GM15510 (cell line): Measurements from ENCODE around the gene SPN.

Experiments used
- POLR2A ChIP-seq: IDR thresholded peaks from 3 replicates; pipeline ENCODE4 v1.6.1; 2011; ENCODE audit warnings: borderline replicate concordance; ENCODE audit not compliant: insufficient read length; ENCODE audit errors: extremely low read depth

Gene SPN

GRCh38 chr16:29701214-29701555 lies 38.1 kb downstream of the SPN start:
- TF ChIP-seq POLR2A = no peak

- TF ChIP-seq POLR2A = no peak
These were observed 39.2 kb downstream of the SPN start for GRCh38 chr16:29702269-29702668.

DNA sequence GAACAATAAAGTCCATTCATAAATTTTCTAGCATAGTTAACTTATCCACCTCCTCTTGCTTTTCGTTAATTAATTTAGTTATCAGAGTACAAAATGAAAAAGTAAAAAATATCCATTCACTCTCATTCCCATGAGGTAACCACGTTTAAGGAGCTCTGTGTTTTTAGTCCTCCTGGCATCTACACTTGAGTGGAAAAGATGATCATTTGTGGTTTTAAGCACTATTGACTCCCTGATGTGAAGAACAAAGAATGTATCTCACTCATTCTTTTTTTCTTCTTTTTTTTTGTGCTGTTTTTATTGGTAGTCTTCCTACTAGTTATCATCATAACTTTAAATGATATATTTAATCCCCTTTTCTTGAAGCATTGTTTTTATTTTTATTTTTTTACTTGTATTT lies 42.0 kb downstream of the SPN start:
- no peak for TF ChIP-seq POLR2A

DNA sequence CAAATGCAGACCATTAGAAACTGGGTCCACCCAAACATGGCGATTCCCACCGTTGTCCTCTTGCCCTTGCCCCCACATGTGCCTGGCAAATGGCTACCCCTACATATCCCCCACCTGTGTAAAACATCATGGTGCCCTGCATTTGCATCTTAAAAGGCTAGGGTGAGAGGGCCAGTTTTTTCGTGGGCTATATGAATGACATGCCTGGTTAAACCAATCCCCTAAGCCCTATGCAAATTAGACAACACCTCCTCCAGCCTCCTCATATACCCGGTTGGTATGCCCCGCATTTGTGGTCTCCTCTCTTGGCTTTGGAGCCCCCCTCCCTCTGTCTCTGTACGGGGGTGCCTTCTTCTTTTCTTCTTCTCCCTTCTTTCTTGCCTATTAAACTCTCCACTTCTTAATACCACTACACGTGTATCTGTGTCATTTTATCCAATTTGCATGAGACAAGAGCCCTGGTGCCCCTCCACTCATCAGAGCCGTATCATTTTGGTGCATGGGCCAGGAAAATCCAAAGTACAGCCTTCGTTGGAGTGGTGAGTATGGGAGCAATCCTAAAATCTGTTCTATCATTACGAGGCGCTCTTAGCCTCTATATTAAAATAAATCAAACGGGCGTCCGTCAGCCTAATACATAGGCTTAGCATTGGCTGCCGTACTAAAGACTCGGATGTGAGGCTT lies 46.0 kb downstream of the SPN start:
- TF ChIP-seq POLR2A = no peak

DNA sequence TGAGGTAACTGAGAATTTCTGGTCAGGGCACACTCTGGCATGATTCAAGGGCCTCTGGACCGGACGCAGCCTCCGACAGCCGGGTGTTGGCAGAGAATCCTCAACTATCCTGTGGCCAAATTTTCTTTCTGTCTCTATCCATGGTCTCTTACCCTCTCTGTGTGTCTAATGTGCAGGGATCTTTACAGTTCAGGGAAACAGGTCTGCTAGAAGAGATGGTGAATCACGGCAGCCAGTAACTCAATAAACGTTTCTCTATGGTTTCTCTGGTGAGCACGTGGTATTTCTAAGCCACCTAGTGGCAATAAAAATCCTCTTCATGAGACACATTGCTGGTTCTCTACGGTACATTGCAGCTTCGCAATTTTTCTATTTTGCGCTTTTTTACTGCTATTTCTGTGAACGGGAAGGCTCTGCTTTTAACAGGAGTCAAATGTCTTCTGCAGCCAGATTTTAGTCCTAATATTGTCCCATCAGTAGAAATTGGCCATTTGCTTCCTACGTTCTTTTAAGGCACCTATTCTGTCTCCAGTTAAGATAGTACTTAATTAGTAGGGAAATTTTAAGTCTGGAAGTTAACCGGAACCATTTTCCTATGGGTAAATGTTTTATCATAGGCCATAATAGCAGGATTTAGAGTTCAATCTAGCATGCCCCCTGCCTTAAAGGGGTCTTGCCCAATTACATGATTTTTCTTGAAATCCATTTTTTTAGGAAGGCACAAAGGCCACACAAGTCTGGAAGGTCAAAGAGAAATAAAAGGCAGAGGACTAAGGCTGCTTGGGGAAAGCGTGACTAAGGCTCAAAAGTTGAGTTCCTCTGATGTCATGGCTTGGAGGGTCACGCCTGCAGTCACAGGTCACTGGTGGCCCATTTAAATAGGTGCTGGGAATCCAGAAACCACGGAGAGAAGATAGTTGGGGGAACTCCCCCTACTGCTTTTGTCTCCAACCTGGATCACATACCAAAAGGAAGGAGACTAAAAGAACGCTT lies 47.5 kb downstream of the SPN start:
- TF ChIP-seq POLR2A = no peak

DNA sequence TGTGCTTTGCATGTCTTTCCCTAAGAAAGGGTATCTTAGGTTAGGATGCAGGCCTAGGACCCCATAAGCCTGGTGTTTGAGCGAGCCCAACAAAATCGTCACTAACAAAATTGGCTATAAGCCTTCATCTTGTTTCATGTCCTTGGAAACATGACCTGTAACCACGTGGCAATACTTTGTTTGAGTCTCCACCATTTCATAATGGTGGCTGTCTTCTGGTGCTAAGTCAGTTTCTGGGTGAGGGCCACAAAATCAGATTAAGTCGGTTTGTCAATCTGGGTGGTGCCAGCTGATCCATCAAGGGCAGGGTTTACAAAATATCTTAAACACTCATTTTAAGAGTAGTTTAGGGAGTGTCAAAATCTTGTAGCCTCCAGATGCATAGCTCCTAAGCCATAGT lies 49.8 kb downstream of the SPN start:
- TF ChIP-seq POLR2A = no peak

- TF ChIP-seq POLR2A = no peak
These were observed 51.3 kb downstream of the SPN start for GRCh38 chr16:29714396-29714795.

GRCh38 chr16:29714972-29715371 lies 51.9 kb downstream of the SPN start:
- no peak for TF ChIP-seq POLR2A

DNA sequence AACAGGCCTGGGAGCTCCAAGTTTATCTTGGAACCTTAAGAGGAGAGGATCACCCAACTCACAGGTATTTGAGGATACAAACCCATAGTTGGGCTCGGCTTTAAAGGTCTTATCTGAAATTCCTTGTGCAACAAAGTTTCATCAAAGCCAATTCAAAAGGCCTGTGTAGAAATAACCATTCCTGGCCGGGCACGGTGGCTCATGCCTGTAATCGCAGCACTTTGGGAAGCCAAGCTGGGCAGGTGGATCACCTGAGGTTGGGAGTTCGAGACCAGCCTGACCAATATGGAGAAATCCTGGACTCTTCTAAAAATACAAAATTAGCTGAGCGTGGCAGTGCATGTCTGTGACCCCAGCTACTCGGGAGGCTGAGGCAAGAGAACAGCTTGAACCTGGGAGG lies 54.1 kb downstream of the SPN start:
- TF ChIP-seq POLR2A = no peak

DNA sequence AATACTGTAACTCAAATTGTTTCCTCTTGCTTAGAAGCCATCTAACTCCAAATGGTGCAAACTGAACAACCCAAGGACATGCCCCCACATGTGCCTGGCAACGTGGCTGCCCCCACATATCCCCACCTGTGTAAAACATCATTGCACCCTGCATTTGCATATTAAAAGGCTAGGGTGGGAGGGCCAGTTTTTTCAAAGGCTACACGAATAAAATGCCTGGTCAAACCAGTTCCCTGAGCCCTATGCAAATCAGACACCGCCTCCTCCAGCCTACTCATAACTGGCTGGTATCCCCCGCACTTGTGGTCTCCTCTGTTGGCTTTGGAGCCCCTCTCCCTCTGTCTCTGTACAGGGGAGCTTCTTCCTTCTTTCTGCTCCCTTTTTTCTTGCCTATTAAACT lies 56.0 kb downstream of the SPN start:
- no peak for TF ChIP-seq POLR2A
